IMR-90 (cell line): ENCODE results near the gene INTS3. TPM values are rescaled to one million over a fixed set of nuclear protein-coding genes. Genes with fewer than 3 reads are reported as not detected.

Experiments used
- ATAC-seq: fragments of 200-7000 bp; cut with Tn5 transposase; 2 replicates; pipeline ENCODE4 v1.9.1; 2020; ENCODE audit warnings: low read depth, mild to moderate bottlenecking, moderate library complexity
- BruUV-seq: library from RNA; stranded (reverse); fragments of 400-500 nt; replicated peaks from 2 replicates; lab custom pipeline; 2021; lab: Mats Ljungman, UMichigan
- CTCF ChIA-PET: fragments of 300-600 bp; formaldehyde crosslinking; extraction: SDS; loops from one replicate; lab custom pipeline; 2021; ENCODE audit warnings: antibody characterized with exemption; lab: Yijun Ruan, JAX
- POLR2A ChIA-PET: fragments of 300-600 bp; sonication (Branson Sonifier 250); formaldehyde crosslinking; loops from one replicate; lab custom pipeline; 2022; ENCODE audit warnings: antibody characterized with exemption; ENCODE audit not compliant: unreplicated experiment; lab: Charles Lee
- DNase-seq: peaks from one replicate; pipeline ENCODE4 v3.0.0; 2013
- H2AFZ ChIP-seq: replicated peaks from 2 replicates; pipeline ENCODE3; 2013; ENCODE audit warnings: low read length, mild to moderate bottlenecking; ENCODE audit not compliant: poor library complexity
- H2AK5ac ChIP-seq: 2 replicates; pipeline ENCODE4 v1.6.1; 2013; ENCODE audit warnings: low read depth, low read length, inconsistent platforms
- H2AK9ac ChIP-seq: replicated peaks from 2 replicates; pipeline ENCODE3; 2013; ENCODE audit warnings: mild to moderate bottlenecking, low read depth, low read length, moderate library complexity; ENCODE audit not compliant: poor library complexity
- H2BK120ac ChIP-seq: 2 replicates; pipeline ENCODE4 v1.6.1; 2013; ENCODE audit warnings: low read depth, low read length, inconsistent platforms
- H2BK15ac ChIP-seq: 3 replicates; pipeline ENCODE4 v1.6.1; 2013; ENCODE audit warnings: low read depth, low read length, inconsistent platforms
- H2BK20ac ChIP-seq: 2 replicates; pipeline ENCODE4 v1.6.1; 2013; ENCODE audit warnings: low read depth, mild to moderate bottlenecking, inconsistent platforms, low read length, moderate library complexity
- H2BK5ac ChIP-seq: 2 replicates; pipeline ENCODE4 v1.6.1; 2013; ENCODE audit warnings: mild to moderate bottlenecking, low read depth, low read length, inconsistent platforms; ENCODE audit not compliant: poor library complexity, severe bottlenecking
- H3K14ac ChIP-seq: replicated peaks from 2 replicates; pipeline ENCODE4 v1.6.1; 2013; ENCODE audit warnings: low read depth, low read length, inconsistent platforms
- H3K18ac ChIP-seq: 2 replicates; pipeline ENCODE4 v1.6.1; 2013; ENCODE audit warnings: low read depth, low read length, control low read depth
- H3K23ac ChIP-seq: 2 replicates; pipeline ENCODE4 v1.6.1; 2013; ENCODE audit warnings: low read depth, low read length, inconsistent platforms
- H3K27ac ChIP-seq: 2 replicates; pipeline ENCODE4 v1.5.1; 2013; ENCODE audit warnings: mild to moderate bottlenecking, control low read depth, low read length; ENCODE audit not compliant: insufficient read depth
- H3K27me3 ChIP-seq: 2 replicates; pipeline ENCODE4 v1.6.1; 2013; ENCODE audit warnings: low read length; ENCODE audit not compliant: control insufficient read depth, insufficient read depth
- H3K36me3 ChIP-seq: 2 replicates; pipeline ENCODE4 v1.6.1; 2013; ENCODE audit warnings: low read length, mixed read lengths; ENCODE audit not compliant: control insufficient read depth, insufficient read depth
- H3K4ac ChIP-seq: 2 replicates; pipeline ENCODE4 v1.6.1; 2013; ENCODE audit warnings: low read depth, low read length, inconsistent platforms
- H3K4me1 ChIP-seq: 2 replicates; pipeline ENCODE4 v1.6.1; 2013; ENCODE audit warnings: low read length, mixed read lengths; ENCODE audit not compliant: control insufficient read depth, insufficient read depth
- H3K4me2 ChIP-seq: 2 replicates; pipeline ENCODE4 v1.6.1; 2013; ENCODE audit warnings: low read depth, mild to moderate bottlenecking, control low read depth, low read length, moderate library complexity
- H3K4me3 ChIP-seq: 2 replicates; pipeline ENCODE4 v1.5.1; 2013; ENCODE audit warnings: low read depth, mild to moderate bottlenecking, control low read depth, low read length, moderate library complexity; ENCODE audit not compliant: insufficient read depth
- H3K56ac ChIP-seq: 2 replicates; pipeline ENCODE4 v1.6.1; 2013; ENCODE audit warnings: low read length, inconsistent platforms; ENCODE audit not compliant: insufficient read depth; ENCODE audit errors: extremely low read depth
- H3K79me1 ChIP-seq, 2 experiments: 2 replicates each; pipeline ENCODE4 v1.6.1; 2013; ENCODE audit warnings: low read length in 2 of 2, inconsistent platforms in 1 of 2, low read depth in 1 of 2
- H3K9ac ChIP-seq: 2 replicates; pipeline ENCODE4 v1.6.1; 2013; ENCODE audit warnings: low read depth, low read length, control low read depth
- H3K9me1 ChIP-seq: 2 replicates; pipeline ENCODE4 v1.6.1; 2013; ENCODE audit warnings: low read length, inconsistent platforms; ENCODE audit not compliant: insufficient read depth
- H3K9me3 ChIP-seq: 2 replicates; pipeline ENCODE4 v1.6.1; 2013; ENCODE audit warnings: low read length; ENCODE audit not compliant: control insufficient read depth, insufficient read depth
- H4K20me1 ChIP-seq: 2 replicates; pipeline ENCODE4 v1.6.1; 2013; ENCODE audit warnings: low read length, inconsistent platforms; ENCODE audit not compliant: insufficient read depth
- H4K5ac ChIP-seq: 2 replicates; pipeline ENCODE4 v1.6.1; 2013; ENCODE audit warnings: mild to moderate bottlenecking, low read depth, low read length, control low read depth
- H4K8ac ChIP-seq, 2 experiments: 2 replicates each; pipeline ENCODE4 v1.6.1; 2013; ENCODE audit warnings: low read depth in 2 of 2, low read length in 2 of 2, control low read depth in 1 of 2, inconsistent platforms in 1 of 2
- H4K91ac ChIP-seq: 2 replicates; pipeline ENCODE4 v1.6.1; 2013; ENCODE audit warnings: low read depth, low read length, inconsistent platforms; ENCODE audit not compliant: insufficient read depth
- BHLHE40 ChIP-seq: fragments of 150-350 bp; IDR thresholded peaks from 2 replicates; pipeline ENCODE4 v1.6.1; 2016; ENCODE audit warnings: mild to moderate bottlenecking, low read depth, low read length
- CEBPB ChIP-seq: IDR thresholded peaks from 2 replicates; pipeline ENCODE4 v1.6.1; 2012; ENCODE audit warnings: low read depth, low read length, improper control_type of control experiment
- CHD1 ChIP-seq: IDR thresholded peaks from 2 replicates; pipeline ENCODE4 v1.6.1; 2012; ENCODE audit warnings: low read depth, low read length, improper control_type of control experiment
- FOS ChIP-seq: fragments of 150-350 bp; IDR thresholded peaks from 2 replicates; pipeline ENCODE4 v1.6.1; 2016; ENCODE audit warnings: low read depth, low read length
- MAFK ChIP-seq: IDR thresholded peaks from 2 replicates; pipeline ENCODE4 v1.6.1; 2012; ENCODE audit warnings: low read depth, low read length, improper control_type of control experiment
- MAZ ChIP-seq: IDR thresholded peaks from 2 replicates; pipeline ENCODE4 v1.6.1; 2012; ENCODE audit warnings: low read depth, mild to moderate bottlenecking, low read length, improper control_type of control experiment, moderate library complexity, borderline replicate concordance
- MXI1 ChIP-seq: IDR thresholded peaks from 2 replicates; pipeline ENCODE4 v1.6.1; 2012; ENCODE audit warnings: low read depth, mild to moderate bottlenecking, low read length, moderate library complexity, borderline replicate concordance
- NFE2L2 ChIP-seq: fragments of 150-350 bp; IDR thresholded peaks from 2 replicates; pipeline ENCODE4 v1.6.1; 2016; ENCODE audit warnings: low read depth, mild to moderate bottlenecking, low read length
- POLR2A ChIP-seq: IDR thresholded peaks from 2 replicates; pipeline ENCODE4 v1.6.1; 2012; ENCODE audit warnings: mild to moderate bottlenecking, low read depth, low read length
- RAD21 ChIP-seq: IDR thresholded peaks from 2 replicates; pipeline ENCODE4 v1.6.1; 2012; ENCODE audit warnings: low read length, improper control_type of control experiment
- RCOR1 ChIP-seq: IDR thresholded peaks from 2 replicates; pipeline ENCODE4 v1.6.1; 2012; ENCODE audit warnings: mild to moderate bottlenecking, low read length, improper control_type of control experiment; ENCODE audit not compliant: insufficient replicate concordance
- RFX5 ChIP-seq: IDR thresholded peaks from 2 replicates; pipeline ENCODE4 v1.8.0; 2012; ENCODE audit warnings: low read depth, mild to moderate bottlenecking, low read length, moderate library complexity
- SMC3 ChIP-seq: fragments of 150-350 bp; IDR thresholded peaks from 2 replicates; pipeline ENCODE4 v1.6.1; 2016; ENCODE audit warnings: low read depth, mild to moderate bottlenecking, antibody characterized with exemption, low read length, moderate library complexity
- WGBS, 2 experiments: methylation state at CpG; one replicate each; pipeline versions ENCODE4 v1.1.5 to v1.1.7; 2013; ENCODE audit warnings: missing lambda C conversion rate in 2 of 2; ENCODE audit not compliant: insufficient read length in 1 of 2; ENCODE audit errors: extremely low coverage in 2 of 2; 5-methylcytosine and 5-hydroxymethylcytosine counted together
- dilution Hi-C: fragments of 300-500 bp; cut with HindIII; formaldehyde crosslinking; loops from one replicate; pipeline ENCODE4 v1.14.3; 2018; ENCODE audit warnings: low sequenced_read_pairs; ENCODE audit not compliant: unreplicated experiment
- in situ Hi-C: fragments of 300-500 bp; cut with MboI; formaldehyde crosslinking; loops from 3 replicates; pipeline ENCODE4 v1.14.3; 2019; ENCODE audit warnings: low sequenced_read_pairs, inconsistent platforms, mixed read lengths
- intact Hi-C: fragments of 100-400 bp; cut with micrococcal nuclease; formaldehyde crosslinking; loops from 2 replicates; pipeline ENCODE4 v1.10.0; 2022
- polyA plus RNA-seq, 3 experiments: library from polyadenylated mRNA; depleted of rRNA; stranded (reverse); fragments of >200 nt; gene quantifications; 2 replicates each; pipeline ENCODE4 v1.2.3, GENCODE V29; 2012; ENCODE audit warnings: low replicate concordance in 1 of 3
- total RNA-seq: library from RNA; depleted of rRNA; stranded (reverse); fragments of >200 nt; gene quantifications from 2 replicates; pipeline ENCODE4 v1.2.3, GENCODE V29; 2012
- TF ChIP-seq, protein P1 (sequence below): fragments of 150-350 bp; IDR thresholded peaks from 2 replicates; pipeline ENCODE4 v1.6.1; 2017; ENCODE audit warnings: mild to moderate bottlenecking, antibody characterized with exemption, low read length, low read depth
- TF ChIP-seq, protein P2 (sequence below): fragments of 150-350 bp; IDR thresholded peaks from 2 replicates; pipeline ENCODE4 v1.6.1; 2016; ENCODE audit warnings: low read depth, mild to moderate bottlenecking, low read length, moderate library complexity, borderline replicate concordance
- TF ChIP-seq, protein P3 (sequence below): conservative IDR thresholded peaks from 2 replicates; pipeline ENCODE4 v1.5.1; 2012; ENCODE audit warnings: mild to moderate bottlenecking, low read depth, low read length, improper control_type of control experiment

Gene INTS3
- total and polyA plus RNA-seq, 2 of the 4 experiments (the other 2 are of a cell fraction): 33.5 to 59.4 TPM

DNA sequence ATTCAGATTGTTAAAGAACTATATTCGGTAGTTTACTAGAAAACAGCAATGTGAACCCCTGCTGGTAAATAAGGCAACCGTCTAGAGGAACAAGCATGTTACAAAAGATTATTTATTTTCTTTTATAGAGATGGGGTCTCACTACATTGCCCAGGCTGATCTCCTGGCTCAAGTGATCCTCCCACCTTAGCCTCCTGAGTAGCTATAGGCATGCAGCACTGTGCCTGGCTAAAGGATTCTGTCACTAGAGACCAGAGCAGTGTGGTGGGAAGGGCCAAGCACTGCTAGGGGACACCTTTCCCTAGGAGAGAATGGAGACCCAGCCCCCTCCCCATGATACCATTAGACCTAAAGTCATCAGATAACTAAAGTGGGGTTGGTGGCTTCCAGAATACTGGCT lies 76.3 kb downstream of the INTS3 start:
- Histone ChIP-seq H2AK9ac (no peak overlapping the region), H2BK15ac (no peak overlapping the region), H2AK5ac (no peak overlapping the region), H2BK20ac (no peak overlapping the region), H3K4me2 (no peak overlapping the region), H3K36me3 (peaks cover 21% of the 10 kb centered on the region), H3K9me3 (no peaks in the 10 kb centered on the region), H4K5ac (no peak overlapping the region), H4K20me1 (no peaks in the 10 kb centered on the region), H3K14ac (no peak overlapping the region), H2BK120ac (no peak overlapping the region), H3K27ac (no peak overlapping the region), H3K56ac (no peak overlapping the region), H3K23ac (no peak overlapping the region), H2AFZ (no peak overlapping the region), H3K18ac (no peak overlapping the region), H2BK5ac (no peak overlapping the region), H3K79me1 (0 out of 4 replicates have a peak, but pooled peaks cover 2 to 4% of the 10 kb centered on the region in 2 experiments), H4K91ac (no peak overlapping the region), H3K4me3 (no peak overlapping the region), H3K9me1 (0 out of 2 replicates have a peak, but pooled peaks cover 6% of the 10 kb centered on the region), H4K8ac (no peak overlapping the region), H3K4ac (no peak overlapping the region), H3K9ac (no peak overlapping the region), H3K4me1 (0 out of 2 replicates have a peak, but pooled peaks cover 3% of the 10 kb centered on the region), H3K27me3 (no peaks in the 10 kb centered on the region)
- POLR2A ChIA-PET: no interaction called here
- TF ChIP-seq BHLHE40 (no peak), SMC3 (no peak), RCOR1 (no peak), MXI1 (no peak), MAZ (no peak), CHD1 (no peak), RAD21 (no peak), MAFK (no peak), POLR2A (no peak), FOS (no peak), NFE2L2 (no peak), CEBPB (no peak), RFX5 (no peak)
- TF ChIP-seq, protein P1, sequence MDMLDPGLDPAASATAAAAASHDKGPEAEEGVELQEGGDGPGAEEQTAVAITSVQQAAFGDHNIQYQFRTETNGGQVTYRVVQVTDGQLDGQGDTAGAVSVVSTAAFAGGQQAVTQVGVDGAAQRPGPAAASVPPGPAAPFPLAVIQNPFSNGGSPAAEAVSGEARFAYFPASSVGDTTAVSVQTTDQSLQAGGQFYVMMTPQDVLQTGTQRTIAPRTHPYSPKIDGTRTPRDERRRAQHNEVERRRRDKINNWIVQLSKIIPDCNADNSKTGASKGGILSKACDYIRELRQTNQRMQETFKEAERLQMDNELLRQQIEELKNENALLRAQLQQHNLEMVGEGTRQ: no peak
- TF ChIP-seq, protein P2, sequence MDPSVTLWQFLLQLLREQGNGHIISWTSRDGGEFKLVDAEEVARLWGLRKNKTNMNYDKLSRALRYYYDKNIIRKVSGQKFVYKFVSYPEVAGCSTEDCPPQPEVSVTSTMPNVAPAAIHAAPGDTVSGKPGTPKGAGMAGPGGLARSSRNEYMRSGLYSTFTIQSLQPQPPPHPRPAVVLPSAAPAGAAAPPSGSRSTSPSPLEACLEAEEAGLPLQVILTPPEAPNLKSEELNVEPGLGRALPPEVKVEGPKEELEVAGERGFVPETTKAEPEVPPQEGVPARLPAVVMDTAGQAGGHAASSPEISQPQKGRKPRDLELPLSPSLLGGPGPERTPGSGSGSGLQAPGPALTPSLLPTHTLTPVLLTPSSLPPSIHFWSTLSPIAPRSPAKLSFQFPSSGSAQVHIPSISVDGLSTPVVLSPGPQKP: no peak
- TF ChIP-seq, protein P3, sequence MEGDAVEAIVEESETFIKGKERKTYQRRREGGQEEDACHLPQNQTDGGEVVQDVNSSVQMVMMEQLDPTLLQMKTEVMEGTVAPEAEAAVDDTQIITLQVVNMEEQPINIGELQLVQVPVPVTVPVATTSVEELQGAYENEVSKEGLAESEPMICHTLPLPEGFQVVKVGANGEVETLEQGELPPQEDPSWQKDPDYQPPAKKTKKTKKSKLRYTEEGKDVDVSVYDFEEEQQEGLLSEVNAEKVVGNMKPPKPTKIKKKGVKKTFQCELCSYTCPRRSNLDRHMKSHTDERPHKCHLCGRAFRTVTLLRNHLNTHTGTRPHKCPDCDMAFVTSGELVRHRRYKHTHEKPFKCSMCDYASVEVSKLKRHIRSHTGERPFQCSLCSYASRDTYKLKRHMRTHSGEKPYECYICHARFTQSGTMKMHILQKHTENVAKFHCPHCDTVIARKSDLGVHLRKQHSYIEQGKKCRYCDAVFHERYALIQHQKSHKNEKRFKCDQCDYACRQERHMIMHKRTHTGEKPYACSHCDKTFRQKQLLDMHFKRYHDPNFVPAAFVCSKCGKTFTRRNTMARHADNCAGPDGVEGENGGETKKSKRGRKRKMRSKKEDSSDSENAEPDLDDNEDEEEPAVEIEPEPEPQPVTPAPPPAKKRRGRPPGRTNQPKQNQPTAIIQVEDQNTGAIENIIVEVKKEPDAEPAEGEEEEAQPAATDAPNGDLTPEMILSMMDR: no peak
- intact Hi-C loops (no loop called here), dilution Hi-C loops (loop anchor here (25.0 kb wide), 1 partner anchor 108 kb away; the partner anchor contains the start of gene GATAD2B), in situ Hi-C loops (no loop called here)
- BruUV-seq: no TSS peak
- WGBS, 2 experiments: no CpG with 5 or more reads among the region's 2 CpGs
- no peak for DNase-seq
- no peak for ATAC-seq
- CTCF ChIA-PET: no interaction called here
